Lower leg skin (tissue), 3 donors: ENCODE results near the gene PRAMEF9.
"Not testable (repeated sequence)": the region's sequence is repeated elsewhere in the genome, so short reads cannot be mapped to it uniquely, and the experiment has no call there.

Experiments
- CTCF ChIP-seq, 3 donors: fragments of 450-650 bp; IDR thresholded peaks; one replicate each; pipeline ENCODE4 v1.5.1; 2016; ENCODE audit warnings: antibody characterized with exemption in 3 of 3, mild to moderate bottlenecking in 3 of 3, moderate library complexity in 2 of 3
- POLR2A ChIP-seq, 2 donors: fragments of 450-650 bp; IDR thresholded peaks; one replicate each; pipeline ENCODE4 v1.6.1; 2016 to 2017; ENCODE audit warnings: antibody characterized with exemption in 2 of 2, mild to moderate bottlenecking in 1 of 2, moderate library complexity in 1 of 2

GRCh38 chr1:13201309-13201708 lies 29.7 kb downstream of the PRAMEF9 start, which contains the start of gene PRAMEF13:
- not testable (repeated sequence) for TF ChIP-seq POLR2A, CTCF (IDR thresholded peaks at IDR 0.05)
